Epithelial cell of esophagus (primary cell): ENCODE data around the gene HECTD2.

ENCODE experiments used
- DNase-seq: peaks from one replicate; pipeline ENCODE4 v3.0.0; 2010; ENCODE audit warnings: low read depth
- H3K4me3 ChIP-seq: 2 replicates; pipeline ENCODE4 v1.5.1; 2011; ENCODE audit warnings: mild to moderate bottlenecking, low read length, control low read depth
- CTCF ChIP-seq: IDR thresholded peaks from 2 replicates; pipeline ENCODE4 v1.5.1; 2011; ENCODE audit warnings: low read depth, mild to moderate bottlenecking, low read length, control low read depth, inconsistent platforms; ENCODE audit not compliant: insufficient read depth; ENCODE audit errors: missing control alignments

The HECTD2 gene

GRCh38 chr10:91536111-91536510, 126.0 kb downstream of the HECTD2 start:
- DNase-seq = no peak
- no peak overlapping the region for H3K4me3 ChIP-seq
- TF ChIP-seq CTCF = no peak

GRCh38 chr10:91536733-91537132, 126.6 kb downstream of the HECTD2 start:
- H3K4me3 ChIP-seq = no peak overlapping the region
- no peak for DNase-seq
- no peak for TF ChIP-seq CTCF

GRCh38 chr10:91537614-91538383, 127.7 kb downstream of the HECTD2 start:
- DNase-seq = no peak
- TF ChIP-seq CTCF = no peak
- H3K4me3 ChIP-seq = no peak overlapping the region

GRCh38 chr10:91539930-91540329, 129.8 kb downstream of the HECTD2 start:
- no peak for DNase-seq
- no peak for TF ChIP-seq CTCF
- no peak overlapping the region for H3K4me3 ChIP-seq

- peak; percentile 45 for DNase-seq
- H3K4me3 ChIP-seq = no peak overlapping the region
- TF ChIP-seq CTCF = no peak
Measured at GRCh38 chr10:91540733-91541132, 130.6 kb downstream of the HECTD2 start.

GRCh38 chr10:91541481-91541880, 131.3 kb downstream of the HECTD2 start:
- no peak overlapping the region for H3K4me3 ChIP-seq
- no peak for TF ChIP-seq CTCF
- no peak for DNase-seq

GRCh38 chr10:91545384-91545783, 135.2 kb downstream of the HECTD2 start:
- TF ChIP-seq CTCF = no peak
- no peak overlapping the region for H3K4me3 ChIP-seq
- no peak for DNase-seq
